ENCODE measurements around the gene ELK1.

Gene ELK1

DNA sequence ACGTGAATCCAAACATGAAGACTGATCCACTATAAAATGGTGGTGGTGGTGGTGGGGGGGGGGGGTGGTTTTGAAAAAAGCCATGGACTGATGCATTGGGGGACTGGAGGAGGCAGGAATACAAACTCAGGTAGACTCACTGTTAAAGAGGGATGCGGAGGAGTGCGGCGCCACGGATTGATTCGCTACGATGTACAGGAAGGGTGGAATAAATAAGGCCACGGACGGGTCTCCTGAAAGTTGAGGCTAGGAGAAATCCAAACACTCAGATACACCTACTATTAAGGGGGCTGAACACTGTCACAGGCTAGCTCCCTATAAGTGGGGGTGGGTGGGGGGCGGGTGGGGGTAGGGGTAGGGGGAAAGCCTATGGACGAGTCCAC, 591 bp downstream of the ELK1 start:
- no peak for TF ChIP-seq FOXP2 (optimal IDR thresholded peaks at IDR 0.05; ENCODE audit: borderline replicate concordance, extremely low read depth, extremely low read length, insufficient read depth)
- TF ChIP-seq, protein P1, sequence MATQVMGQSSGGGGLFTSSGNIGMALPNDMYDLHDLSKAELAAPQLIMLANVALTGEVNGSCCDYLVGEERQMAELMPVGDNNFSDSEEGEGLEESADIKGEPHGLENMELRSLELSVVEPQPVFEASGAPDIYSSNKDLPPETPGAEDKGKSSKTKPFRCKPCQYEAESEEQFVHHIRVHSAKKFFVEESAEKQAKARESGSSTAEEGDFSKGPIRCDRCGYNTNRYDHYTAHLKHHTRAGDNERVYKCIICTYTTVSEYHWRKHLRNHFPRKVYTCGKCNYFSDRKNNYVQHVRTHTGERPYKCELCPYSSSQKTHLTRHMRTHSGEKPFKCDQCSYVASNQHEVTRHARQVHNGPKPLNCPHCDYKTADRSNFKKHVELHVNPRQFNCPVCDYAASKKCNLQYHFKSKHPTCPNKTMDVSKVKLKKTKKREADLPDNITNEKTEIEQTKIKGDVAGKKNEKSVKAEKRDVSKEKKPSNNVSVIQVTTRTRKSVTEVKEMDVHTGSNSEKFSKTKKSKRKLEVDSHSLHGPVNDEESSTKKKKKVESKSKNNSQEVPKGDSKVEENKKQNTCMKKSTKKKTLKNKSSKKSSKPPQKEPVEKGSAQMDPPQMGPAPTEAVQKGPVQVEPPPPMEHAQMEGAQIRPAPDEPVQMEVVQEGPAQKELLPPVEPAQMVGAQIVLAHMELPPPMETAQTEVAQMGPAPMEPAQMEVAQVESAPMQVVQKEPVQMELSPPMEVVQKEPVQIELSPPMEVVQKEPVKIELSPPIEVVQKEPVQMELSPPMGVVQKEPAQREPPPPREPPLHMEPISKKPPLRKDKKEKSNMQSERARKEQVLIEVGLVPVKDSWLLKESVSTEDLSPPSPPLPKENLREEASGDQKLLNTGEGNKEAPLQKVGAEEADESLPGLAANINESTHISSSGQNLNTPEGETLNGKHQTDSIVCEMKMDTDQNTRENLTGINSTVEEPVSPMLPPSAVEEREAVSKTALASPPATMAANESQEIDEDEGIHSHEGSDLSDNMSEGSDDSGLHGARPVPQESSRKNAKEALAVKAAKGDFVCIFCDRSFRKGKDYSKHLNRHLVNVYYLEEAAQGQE (IDR thresholded peaks at IDR 0.05; ENCODE audit: insufficient read depth in 1 of 2, low read depth in 2 of 2, low read length in 2 of 2): no peak

DNA sequence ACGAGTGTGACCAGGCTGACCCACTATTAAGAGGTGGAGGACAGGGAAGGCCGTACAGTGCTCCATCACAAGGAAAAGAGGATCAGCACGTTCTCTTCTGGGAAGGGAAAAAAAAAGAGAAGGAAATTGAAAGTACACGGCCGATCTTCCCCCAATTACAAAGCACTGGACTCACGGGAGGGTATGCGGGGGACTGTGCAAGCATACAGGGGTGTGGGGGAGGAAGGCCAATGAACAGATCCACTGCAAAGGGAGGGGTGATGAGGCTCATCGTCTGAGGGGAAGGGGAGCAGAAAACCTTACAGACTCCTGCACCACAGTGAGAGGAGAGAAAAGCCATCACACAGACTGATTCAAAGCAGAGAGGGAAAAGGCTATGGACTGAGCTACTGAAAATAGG, 1.1 kb downstream of the ELK1 start:
- no peak for TF ChIP-seq POLR2AphosphoS5 (IDR thresholded peaks at IDR 0.05; ENCODE audit: low read depth, low read length)
- TF ChIP-seq, protein P1 (IDR thresholded peaks at IDR 0.05; ENCODE audit: insufficient read depth in 1 of 2, low read depth in 2 of 2, low read length in 2 of 2): no peak

DNA sequence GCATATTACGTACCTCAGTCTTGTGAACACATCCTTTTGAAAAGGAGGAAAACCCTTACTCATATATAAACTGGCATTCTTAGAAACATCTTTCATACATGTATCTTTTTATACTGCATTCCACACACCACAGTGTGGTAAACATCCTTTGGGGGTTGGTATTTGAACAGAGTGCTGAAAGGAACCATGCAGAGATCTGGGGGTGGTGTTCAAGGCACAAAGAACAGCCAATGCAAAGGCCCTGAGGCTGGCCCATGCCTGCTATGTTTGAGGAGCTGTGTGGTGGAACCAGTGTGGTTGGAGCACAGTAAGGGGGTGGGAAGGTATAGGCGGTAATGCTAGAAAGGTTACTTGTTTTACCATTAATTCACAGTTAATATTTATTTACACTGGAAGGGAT, 2.0 kb downstream of the ELK1 start:
- TF ChIP-seq TAF1 (IDR thresholded peaks at IDR 0.05; ENCODE audit: borderline replicate concordance, insufficient read depth, low read length): no peak
- TF ChIP-seq POLR2AphosphoS5 (IDR thresholded peaks at IDR 0.05; ENCODE audit: low read depth, low read length): no peak
- no peak for TF ChIP-seq SIN3A (IDR thresholded peaks at IDR 0.05; ENCODE audit: borderline replicate concordance, insufficient read depth, low read length)
- TF ChIP-seq FOXP2 (optimal IDR thresholded peaks at IDR 0.05; ENCODE audit: borderline replicate concordance, extremely low read depth, extremely low read length, insufficient read depth): no peak
- TF ChIP-seq, protein P1 (IDR thresholded peaks at IDR 0.05; ENCODE audit: insufficient read depth in 1 of 2, low read depth in 2 of 2, low read length in 2 of 2): no peak

DNA sequence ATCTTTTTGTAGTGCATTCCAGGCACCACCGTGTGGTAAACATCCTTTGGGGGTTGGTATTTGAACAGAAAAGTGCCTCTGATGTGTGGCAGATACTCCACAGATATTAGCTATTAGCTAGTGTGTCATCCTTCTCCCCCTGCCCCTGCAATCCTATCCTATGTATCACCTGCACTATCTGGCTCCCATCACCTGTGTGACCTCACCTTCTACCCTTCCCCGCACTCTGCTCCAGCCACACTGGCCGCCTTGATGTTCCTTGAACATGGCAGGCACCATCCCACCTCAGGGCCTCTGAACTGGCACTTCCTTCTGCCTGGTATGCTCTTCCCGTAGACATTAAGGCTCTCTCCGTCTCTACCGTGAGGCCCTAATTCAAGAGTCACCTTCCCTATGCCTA, 3.7 kb downstream of the ELK1 start:
- TF ChIP-seq TAF1 (IDR thresholded peaks at IDR 0.05; ENCODE audit: borderline replicate concordance, insufficient read depth, low read length): no peak
- no peak for TF ChIP-seq POLR2AphosphoS5 (IDR thresholded peaks at IDR 0.05; ENCODE audit: low read depth, low read length)
- TF ChIP-seq FOXP2 (optimal IDR thresholded peaks at IDR 0.05; ENCODE audit: borderline replicate concordance, extremely low read depth, extremely low read length, insufficient read depth): no peak
- TF ChIP-seq SIN3A (IDR thresholded peaks at IDR 0.05; ENCODE audit: borderline replicate concordance, insufficient read depth, low read length): no peak
- TF ChIP-seq, protein P1 (IDR thresholded peaks at IDR 0.05; ENCODE audit: insufficient read depth in 1 of 2, low read depth in 2 of 2, low read length in 2 of 2): no peak

DNA sequence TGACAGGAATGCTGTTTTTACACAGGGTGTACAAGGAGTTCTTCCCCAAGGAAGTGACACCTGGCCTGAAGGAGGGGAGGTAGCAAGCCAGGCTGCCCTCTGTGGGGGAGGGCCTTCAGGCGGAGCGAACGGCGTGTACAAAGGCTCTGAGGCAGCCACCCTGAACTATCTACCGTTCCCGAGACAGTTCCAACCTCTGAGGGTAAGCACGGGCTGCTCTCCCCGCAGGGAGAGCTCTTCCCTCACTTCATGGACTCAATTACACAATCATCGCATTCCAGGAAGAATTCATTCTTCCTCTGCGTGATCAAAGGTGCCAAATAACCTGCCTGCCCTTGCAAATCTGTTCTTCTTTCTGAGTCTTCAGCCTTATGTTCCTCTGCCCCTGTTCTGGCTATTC, 4.8 kb downstream of the ELK1 start:
- TF ChIP-seq FOXP2 (optimal IDR thresholded peaks at IDR 0.05; ENCODE audit: borderline replicate concordance, extremely low read depth, extremely low read length, insufficient read depth) (no peak), TAF1 (IDR thresholded peaks at IDR 0.05; ENCODE audit: borderline replicate concordance, insufficient read depth, low read length) (no peak), SIN3A (IDR thresholded peaks at IDR 0.05; ENCODE audit: borderline replicate concordance, insufficient read depth, low read length) (no peak), POLR2AphosphoS5 (IDR thresholded peaks at IDR 0.05; ENCODE audit: low read depth, low read length) (no peak)
